Measurements from ENCODE around the gene CAMK2N1. TPM values are rescaled to one million over a fixed set of nuclear protein-coding genes. Genes with fewer than 3 reads are reported as not detected.

CAMK2N1 gene
- total and polyA plus RNA-seq, 2 experiments from 2014 or later = 0.52 to 2.9 TPM

DNA sequence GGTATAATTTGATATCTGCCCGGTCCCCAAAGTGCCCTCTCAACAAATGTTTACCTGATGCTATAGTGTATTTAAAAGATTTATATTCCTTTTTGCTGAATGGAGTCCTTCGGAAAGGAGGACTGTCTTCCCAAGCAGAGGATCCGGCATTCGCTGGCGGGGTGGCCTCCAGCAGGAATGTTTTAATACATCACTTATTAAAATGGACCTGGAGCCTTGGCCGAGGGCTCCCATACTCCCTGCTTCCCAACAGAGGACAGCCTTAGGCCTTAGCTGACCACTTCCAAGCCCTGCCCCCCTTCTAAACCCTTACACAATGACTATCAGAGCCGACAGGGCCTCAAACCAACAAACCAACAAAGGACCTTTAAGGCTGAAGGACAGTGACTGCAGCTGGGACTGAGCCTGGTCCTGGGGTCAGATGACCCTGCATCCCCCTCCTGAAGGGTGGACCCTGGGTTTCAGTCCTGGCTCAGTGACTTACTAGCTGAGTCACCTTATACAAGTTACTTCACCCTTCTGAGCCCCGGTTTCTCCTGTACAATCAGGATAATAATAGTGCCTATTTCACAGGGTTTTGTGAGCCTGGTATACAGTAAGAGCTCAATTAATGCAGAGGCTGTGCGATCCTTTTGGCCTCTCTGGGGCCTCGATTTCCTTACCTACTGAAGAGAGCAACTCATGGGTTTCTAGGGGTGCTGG lies 5.6 kb downstream of the CAMK2N1 start (continued):
- TF ChIP-seq, protein P1, sequence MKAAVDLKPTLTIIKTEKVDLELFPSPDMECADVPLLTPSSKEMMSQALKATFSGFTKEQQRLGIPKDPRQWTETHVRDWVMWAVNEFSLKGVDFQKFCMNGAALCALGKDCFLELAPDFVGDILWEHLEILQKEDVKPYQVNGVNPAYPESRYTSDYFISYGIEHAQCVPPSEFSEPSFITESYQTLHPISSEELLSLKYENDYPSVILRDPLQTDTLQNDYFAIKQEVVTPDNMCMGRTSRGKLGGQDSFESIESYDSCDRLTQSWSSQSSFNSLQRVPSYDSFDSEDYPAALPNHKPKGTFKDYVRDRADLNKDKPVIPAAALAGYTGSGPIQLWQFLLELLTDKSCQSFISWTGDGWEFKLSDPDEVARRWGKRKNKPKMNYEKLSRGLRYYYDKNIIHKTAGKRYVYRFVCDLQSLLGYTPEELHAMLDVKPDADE (IDR thresholded peaks at IDR 0.05) = no peak
- TF ChIP-seq NANOG (IDR thresholded peaks at IDR 0.05; ENCODE audit: borderline replicate concordance) = no peak
- TF ChIP-seq, protein P2, sequence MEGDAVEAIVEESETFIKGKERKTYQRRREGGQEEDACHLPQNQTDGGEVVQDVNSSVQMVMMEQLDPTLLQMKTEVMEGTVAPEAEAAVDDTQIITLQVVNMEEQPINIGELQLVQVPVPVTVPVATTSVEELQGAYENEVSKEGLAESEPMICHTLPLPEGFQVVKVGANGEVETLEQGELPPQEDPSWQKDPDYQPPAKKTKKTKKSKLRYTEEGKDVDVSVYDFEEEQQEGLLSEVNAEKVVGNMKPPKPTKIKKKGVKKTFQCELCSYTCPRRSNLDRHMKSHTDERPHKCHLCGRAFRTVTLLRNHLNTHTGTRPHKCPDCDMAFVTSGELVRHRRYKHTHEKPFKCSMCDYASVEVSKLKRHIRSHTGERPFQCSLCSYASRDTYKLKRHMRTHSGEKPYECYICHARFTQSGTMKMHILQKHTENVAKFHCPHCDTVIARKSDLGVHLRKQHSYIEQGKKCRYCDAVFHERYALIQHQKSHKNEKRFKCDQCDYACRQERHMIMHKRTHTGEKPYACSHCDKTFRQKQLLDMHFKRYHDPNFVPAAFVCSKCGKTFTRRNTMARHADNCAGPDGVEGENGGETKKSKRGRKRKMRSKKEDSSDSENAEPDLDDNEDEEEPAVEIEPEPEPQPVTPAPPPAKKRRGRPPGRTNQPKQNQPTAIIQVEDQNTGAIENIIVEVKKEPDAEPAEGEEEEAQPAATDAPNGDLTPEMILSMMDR (conservative IDR thresholded peaks at IDR 0.05; ENCODE audit: low read depth in 2 of 2) = no peak
- TF ChIP-seq ZNF331 (CRISPR knock-in tag; IDR thresholded peaks at IDR 0.05; ENCODE audit: low read depth) = no peak
- TF ChIP-seq REST (IDR thresholded peaks at IDR 0.05; ENCODE audit: unreplicated experiment) = no peak

GRCh38 chr1:20479840-20480239 lies 6.2 kb downstream of the CAMK2N1 start:
- Mint-ChIP-seq H3K36me3 (ENCODE audit: low read depth) (no peaks in the 10 kb centered on the region), H3K27me3 (ENCODE audit: insufficient read depth, low read depth, poor library complexity) (peaks cover 30% of the 10 kb centered on the region), H3K4me1 (peaks cover 55% of the 10 kb centered on the region), H3K27ac (no peak overlapping the region), H3K9me3 (no peaks in the 10 kb centered on the region), H3K4me3 (no peak overlapping the region)
- no peak overlapping the region for H3K4me2 ChIP-seq
- H4K20me1 ChIP-seq (replicated peaks; ENCODE audit: insufficient read depth) = 0 out of 2 replicates have a peak, but pooled peaks cover 4% of the 10 kb centered on the region
- H3K27me3 ChIP-seq (ENCODE audit: insufficient read depth) = peaks cover 67% of the 10 kb centered on the region
- H3K4me3 ChIP-seq = no peak overlapping the region
- no peaks in the 10 kb centered on the region for H3K36me3 ChIP-seq (ENCODE audit: insufficient read depth)
- no peaks in the 10 kb centered on the region for H3K79me2 ChIP-seq (replicated peaks; ENCODE audit: insufficient read depth)
- TF ChIP-seq EZH2 (IDR thresholded peaks at IDR 0.05; ENCODE audit: low read depth, unreplicated experiment) = no peak
- TF ChIP-seq, protein P1 (IDR thresholded peaks at IDR 0.05) = no peak
- peaks cover 53% of the 10 kb centered on the region for H3K4me1 ChIP-seq (ENCODE audit: insufficient read depth)
- H3K27ac ChIP-seq (ENCODE audit: low read depth) = no peak overlapping the region
- peaks cover 5% of the 10 kb centered on the region; the same call in 1 of the 2 replicates for H3F3A ChIP-seq (replicated peaks; ENCODE audit: low read depth)
- H2AFZ ChIP-seq = no peak overlapping the region
- DNase-seq (ENCODE audit: low spot score) (no peak), ATAC-seq (no peak)
- H3K9me2 ChIP-seq (ENCODE audit: insufficient read depth) = no peaks in the 10 kb centered on the region

Data from GM23338 (cell line).